GM19468 (cell line): ENCODE data around the gene NDRG2.

Experiments
- ATAC-seq: cut with Tn5 transposase; IDR thresholded peaks from one replicate; pipeline ENCODE4 v1.9.1; 2021; ENCODE audit warnings: mild to moderate bottlenecking, moderate library complexity, moderate number of reproducible peaks; ENCODE audit not compliant: unreplicated experiment; ENCODE audit errors: extremely low read depth

Gene NDRG2

GRCh38 chr14:21038441-21039422 is 13.9 kb upstream of the NDRG2 start:
- ATAC-seq: no peak

GRCh38 chr14:21037156-21037555 is 12.3 kb upstream of the NDRG2 start:
- no peak for ATAC-seq

- ATAC-seq: no peak
Observed at GRCh38 chr14:21036751-21037150, 11.9 kb upstream of the NDRG2 start.

- ATAC-seq: no peak
Observed at GRCh38 chr14:21034707-21035106, 9.8 kb upstream of the NDRG2 start, which contains the start of gene RNASE13. Gene RNASE13 (minus strand): TSS chr14:21034807. CDS start chr14:21034288, 519 bp downstream.

GRCh38 chr14:21033133-21033698 is 8.4 kb upstream of the NDRG2 start:
- ATAC-seq: no peak

- no peak for ATAC-seq
Observed at GRCh38 chr14:21032326-21033132, 7.7 kb upstream of the NDRG2 start.

GRCh38 chr14:21030531-21030930 is 5.7 kb upstream of the NDRG2 start:
- no peak for ATAC-seq

GRCh38 chr14:21029917-21030316 is 5.1 kb upstream of the NDRG2 start, which contains the start of gene TPPP2:
Gene TPPP2 (plus strand): TSS chr14:21030217. CDS start chr14:21030582, 365 bp downstream.
- ATAC-seq: no peak

- ATAC-seq: no peak
Observed at GRCh38 chr14:21026988-21027315, 2.1 kb upstream of the NDRG2 start.

- no peak for ATAC-seq
Observed at GRCh38 chr14:21026274-21026987, 1.6 kb upstream of the NDRG2 start.

GRCh38 chr14:21025371-21026273 is 761 bp upstream of the NDRG2 start:
- no peak for ATAC-seq

GRCh38 chr14:21023817-21024584 is 860 bp downstream of the NDRG2 start:
- ATAC-seq: no peak

- ATAC-seq: no peak
Observed at GRCh38 chr14:21023174-21023573, 1.7 kb downstream of the NDRG2 start.

- ATAC-seq: no peak
Observed at GRCh38 chr14:21022686-21023085, 2.2 kb downstream of the NDRG2 start.

- ATAC-seq: no peak
Observed at GRCh38 chr14:21020977-21021545, 3.8 kb downstream of the NDRG2 start.

GRCh38 chr14:21019366-21019765 is 5.5 kb downstream of the NDRG2 start:
- ATAC-seq: no peak

GRCh38 chr14:21018781-21019180 is 6.1 kb downstream of the NDRG2 start:
- no peak for ATAC-seq

GRCh38 chr14:21018286-21018685 is 6.6 kb downstream of the NDRG2 start:
- no peak for ATAC-seq
